Kidney capillary endothelial cell (primary cell): ENCODE measurements around the gene OR5AU1.
A peak's percentile ranks its signal among the peaks of the same experiment; 100 is the strongest.

Experiments
- DNase-seq: peaks from one replicate; pipeline ENCODE4 v3.0.0-alpha.2; 2018; ENCODE audit warnings: low spot score

Gene OR5AU1

DNA sequence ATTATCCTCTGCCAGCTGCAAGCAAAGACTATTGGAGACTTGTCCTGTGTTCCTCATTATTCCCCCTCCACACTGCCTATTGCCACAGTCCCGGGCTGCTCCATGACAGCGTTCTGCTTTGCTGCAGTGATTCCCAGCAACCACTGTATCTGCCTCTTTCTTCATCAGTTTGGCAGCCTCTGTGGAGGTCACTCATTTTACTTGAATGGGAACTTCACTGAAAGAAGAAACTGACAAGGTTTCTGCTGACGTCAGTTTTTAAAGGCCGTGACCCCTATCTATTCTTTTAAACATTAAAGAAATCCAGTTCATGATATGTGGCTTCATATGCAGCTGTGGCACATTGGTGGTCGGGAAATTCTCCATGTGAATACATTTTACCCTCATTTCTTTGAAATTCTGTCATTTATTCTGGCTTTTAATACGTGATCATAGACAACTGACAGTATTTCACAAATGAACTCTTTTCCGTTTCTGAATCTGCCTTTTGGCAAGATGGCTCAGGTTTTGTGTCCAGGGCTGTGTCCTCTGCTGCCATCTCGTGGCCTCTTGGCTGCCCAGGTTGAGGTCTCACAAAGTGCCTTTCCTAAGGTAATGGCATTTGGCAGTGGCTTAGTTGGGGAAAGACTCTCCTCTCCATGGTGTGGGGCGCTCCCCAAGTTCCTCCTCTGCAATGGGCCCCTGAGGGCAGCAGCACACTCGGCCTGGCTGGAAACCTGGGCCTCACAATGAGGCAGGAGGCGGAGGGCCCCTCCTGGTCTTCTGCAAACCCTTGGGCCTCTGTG is 49.2 kb downstream of the OR5AU1 start:
- DNase-seq: peak; percentile 62

DNA sequence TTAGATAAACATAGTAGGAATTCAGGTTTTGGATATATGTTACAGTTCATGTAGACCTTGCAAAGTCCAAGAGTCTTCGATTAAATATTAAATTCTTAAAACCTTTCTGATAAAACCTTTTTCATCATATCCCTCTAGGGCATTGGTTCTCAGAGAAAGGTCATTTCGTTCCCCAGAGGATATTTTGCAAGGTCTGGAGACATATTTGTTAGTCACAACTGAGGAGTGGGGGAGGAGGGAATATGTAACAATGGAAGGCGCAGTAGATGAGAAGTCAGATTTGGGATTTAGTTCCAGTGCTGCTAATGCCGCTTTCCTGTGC is 49.7 kb downstream of the OR5AU1 start:
- no peak for DNase-seq

DNA sequence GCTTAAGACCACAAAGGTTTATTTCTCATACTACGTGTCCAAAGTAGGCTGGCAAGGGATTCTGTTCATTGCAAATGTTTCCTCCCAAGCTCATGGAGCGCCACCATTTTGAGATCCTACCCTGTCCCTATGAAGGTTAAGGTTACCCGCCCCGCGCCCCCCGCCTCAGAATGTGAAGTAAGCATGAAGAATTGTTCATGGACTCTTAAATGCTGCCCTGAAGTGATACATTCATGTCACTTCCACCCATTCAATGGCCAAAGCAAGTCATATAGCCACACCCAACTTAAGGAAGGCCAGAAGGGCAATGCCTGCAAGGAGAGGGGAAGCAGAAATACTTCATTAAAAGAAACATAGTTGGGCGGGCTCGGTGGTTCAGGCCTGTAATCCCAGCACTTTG is 50.8 kb downstream of the OR5AU1 start:
- DNase-seq: no peak
